ENCODE data around the gene TPRN. TPM values are rescaled to one million over a fixed set of nuclear protein-coding genes. Genes with fewer than 3 reads are reported as not detected.

Gene TPRN
- polyA plus RNA-seq, 1 donor from 2014 or later = 8.1 TPM

- Histone ChIP-seq H3K9me3 (ENCODE audit: low read length) (no peaks in the 10 kb centered on the region), H3K36me3 (ENCODE audit: insufficient read depth, low read length) (no peaks in the 10 kb centered on the region), H3K27me3 (ENCODE audit: insufficient read depth, low read depth, low read length) (no peaks in the 10 kb centered on the region), H3K4me3 (ENCODE audit: low read length) (no peak overlapping the region), H3K4me2 (ENCODE audit: low read length) (no peak overlapping the region), H3F3A (ENCODE audit: insufficient read depth, low read length, poor library complexity, severe bottlenecking) (no peaks in the 10 kb centered on the region), H4K20me1 (ENCODE audit: insufficient read depth) (no peaks in the 10 kb centered on the region), H3K9ac (ENCODE audit: low read length) (no peak overlapping the region), H3K27ac (ENCODE audit: low read length) (no peak overlapping the region), H2AFZ (ENCODE audit: low read depth, low read length) (no peak overlapping the region), H3K79me2 (replicated peaks; ENCODE audit: insufficient read depth, low read length) (no peaks in the 10 kb centered on the region), H3K9me2 (ENCODE audit: insufficient read depth, low read length) (no peaks in the 10 kb centered on the region)
- no peak for TF ChIP-seq TAF1 (IDR thresholded peaks at IDR 0.05; ENCODE audit: low read depth)
- no peak for TF ChIP-seq SMC3 (conservative IDR thresholded peaks at IDR 0.05; ENCODE audit: poor library complexity)
Measured at GRCh38 chr9:137216188-137216965, 15.8 kb upstream of the TPRN start.

DNA sequence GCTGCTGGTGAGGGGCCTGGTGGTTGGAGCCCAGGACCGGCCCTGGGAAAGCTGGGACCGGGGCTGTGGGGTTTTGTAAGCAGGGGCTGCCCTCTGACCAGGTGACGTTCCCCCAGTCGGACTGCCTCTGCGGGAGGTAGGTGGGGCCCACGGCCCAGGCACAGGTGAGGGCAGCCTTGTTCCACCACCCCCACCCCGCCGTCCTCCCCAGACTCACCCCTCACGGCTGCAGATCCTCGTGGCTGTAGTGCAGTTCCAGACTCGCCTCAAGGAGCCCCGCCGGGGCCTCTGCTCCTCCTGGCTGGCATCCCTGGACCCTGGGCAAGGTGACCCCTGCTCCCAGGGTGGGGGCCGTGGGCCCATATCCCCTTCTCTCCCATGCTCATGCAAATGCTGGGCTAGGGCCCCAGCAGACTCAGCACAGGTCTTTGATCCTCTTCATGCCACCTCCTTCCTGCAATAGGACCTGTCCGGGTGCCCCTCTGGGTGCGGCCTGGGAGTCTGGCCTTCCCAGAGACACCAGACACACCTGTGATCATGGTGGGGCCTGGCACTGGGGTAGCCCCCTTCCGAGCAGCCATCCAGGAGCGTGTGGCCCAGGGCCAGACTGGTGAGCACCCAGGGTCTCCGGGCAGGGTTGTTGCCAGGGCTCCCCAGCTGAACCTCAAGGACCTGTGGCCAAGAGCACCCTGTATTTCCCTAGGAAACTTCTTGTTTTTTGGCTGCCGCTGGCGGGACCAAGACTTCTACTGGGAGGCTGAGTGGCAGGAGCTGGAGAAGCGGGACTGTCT, 14.8 kb upstream of the TPRN start:
- no peak overlapping the region for H2AFZ ChIP-seq (ENCODE audit: low read depth, low read length)
- H3K9me2 ChIP-seq (ENCODE audit: insufficient read depth, low read length) = no peaks in the 10 kb centered on the region
- no peaks in the 10 kb centered on the region for H3K79me2 ChIP-seq (replicated peaks; ENCODE audit: insufficient read depth, low read length)
- no peak overlapping the region for H3K27ac ChIP-seq (ENCODE audit: low read length)
- no peaks in the 10 kb centered on the region for H3K27me3 ChIP-seq (ENCODE audit: insufficient read depth, low read depth, low read length)
- H3K9ac ChIP-seq (ENCODE audit: low read length) = no peak overlapping the region
- H4K20me1 ChIP-seq (ENCODE audit: insufficient read depth) = no peaks in the 10 kb centered on the region
- TF ChIP-seq RAD21 (conservative IDR thresholded peaks at IDR 0.05) = no peak
- TF ChIP-seq, protein P1, sequence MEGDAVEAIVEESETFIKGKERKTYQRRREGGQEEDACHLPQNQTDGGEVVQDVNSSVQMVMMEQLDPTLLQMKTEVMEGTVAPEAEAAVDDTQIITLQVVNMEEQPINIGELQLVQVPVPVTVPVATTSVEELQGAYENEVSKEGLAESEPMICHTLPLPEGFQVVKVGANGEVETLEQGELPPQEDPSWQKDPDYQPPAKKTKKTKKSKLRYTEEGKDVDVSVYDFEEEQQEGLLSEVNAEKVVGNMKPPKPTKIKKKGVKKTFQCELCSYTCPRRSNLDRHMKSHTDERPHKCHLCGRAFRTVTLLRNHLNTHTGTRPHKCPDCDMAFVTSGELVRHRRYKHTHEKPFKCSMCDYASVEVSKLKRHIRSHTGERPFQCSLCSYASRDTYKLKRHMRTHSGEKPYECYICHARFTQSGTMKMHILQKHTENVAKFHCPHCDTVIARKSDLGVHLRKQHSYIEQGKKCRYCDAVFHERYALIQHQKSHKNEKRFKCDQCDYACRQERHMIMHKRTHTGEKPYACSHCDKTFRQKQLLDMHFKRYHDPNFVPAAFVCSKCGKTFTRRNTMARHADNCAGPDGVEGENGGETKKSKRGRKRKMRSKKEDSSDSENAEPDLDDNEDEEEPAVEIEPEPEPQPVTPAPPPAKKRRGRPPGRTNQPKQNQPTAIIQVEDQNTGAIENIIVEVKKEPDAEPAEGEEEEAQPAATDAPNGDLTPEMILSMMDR (IDR thresholded peaks at IDR 0.05; ENCODE audit: poor library complexity, severe bottlenecking) = no peak
- H3K4me2 ChIP-seq (ENCODE audit: low read length) = no peak overlapping the region
- no peak overlapping the region for H3K4me3 ChIP-seq (ENCODE audit: low read length)
- no peaks in the 10 kb centered on the region for H3F3A ChIP-seq (ENCODE audit: insufficient read depth, low read length, poor library complexity, severe bottlenecking)
- no peaks in the 10 kb centered on the region for H3K36me3 ChIP-seq (ENCODE audit: insufficient read depth, low read length)
- H3K9me3 ChIP-seq (ENCODE audit: low read length) = no peaks in the 10 kb centered on the region

DNA sequence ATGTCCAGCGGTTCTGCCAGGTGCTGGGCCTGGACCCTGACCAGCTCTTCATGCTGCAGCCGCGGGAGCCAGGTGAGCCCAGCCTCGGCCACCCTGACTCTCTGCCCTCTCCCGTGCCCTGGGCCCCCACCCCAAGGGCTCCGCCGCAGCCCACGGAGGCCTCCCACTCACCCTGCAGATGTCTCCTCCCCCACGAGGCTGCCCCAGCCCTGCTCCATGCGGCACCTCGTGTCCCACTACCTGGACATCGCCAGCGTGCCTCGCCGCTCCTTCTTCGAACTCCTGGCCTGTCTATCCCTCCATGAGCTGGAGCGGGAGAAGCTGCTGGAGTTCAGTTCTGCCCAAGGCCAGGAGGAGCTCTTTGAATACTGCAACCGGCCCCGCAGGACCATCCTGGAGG, 14.1 kb upstream of the TPRN start:
- Histone ChIP-seq H3K27me3 (ENCODE audit: insufficient read depth, low read depth, low read length) (no peaks in the 10 kb centered on the region), H3K4me3 (ENCODE audit: low read length) (no peak overlapping the region), H3K27ac (ENCODE audit: low read length) (no peak overlapping the region), H3K79me2 (replicated peaks; ENCODE audit: insufficient read depth, low read length) (no peaks in the 10 kb centered on the region), H3K9ac (ENCODE audit: low read length) (no peak overlapping the region), H3K9me2 (ENCODE audit: insufficient read depth, low read length) (no peaks in the 10 kb centered on the region), H3K36me3 (ENCODE audit: insufficient read depth, low read length) (no peaks in the 10 kb centered on the region), H3K9me3 (ENCODE audit: low read length) (no peaks in the 10 kb centered on the region), H2AFZ (ENCODE audit: low read depth, low read length) (no peak overlapping the region), H4K20me1 (ENCODE audit: insufficient read depth) (no peaks in the 10 kb centered on the region), H3F3A (ENCODE audit: insufficient read depth, low read length, poor library complexity, severe bottlenecking) (no peaks in the 10 kb centered on the region), H3K4me2 (ENCODE audit: low read length) (no peak overlapping the region)
- TF ChIP-seq RAD21 (conservative IDR thresholded peaks at IDR 0.05) = no peak
- TF ChIP-seq EZH2 (IDR thresholded peaks at IDR 0.05; ENCODE audit: borderline replicate concordance, insufficient read depth, low read length, poor library complexity, severe bottlenecking) = no peak
- TF ChIP-seq TAF1 (IDR thresholded peaks at IDR 0.05; ENCODE audit: low read depth) = no peak
- TF ChIP-seq POLR2AphosphoS5 (IDR thresholded peaks at IDR 0.05) = no peak
- TF ChIP-seq SMC3 (conservative IDR thresholded peaks at IDR 0.05; ENCODE audit: poor library complexity) = no peak
- TF ChIP-seq, protein P2, sequence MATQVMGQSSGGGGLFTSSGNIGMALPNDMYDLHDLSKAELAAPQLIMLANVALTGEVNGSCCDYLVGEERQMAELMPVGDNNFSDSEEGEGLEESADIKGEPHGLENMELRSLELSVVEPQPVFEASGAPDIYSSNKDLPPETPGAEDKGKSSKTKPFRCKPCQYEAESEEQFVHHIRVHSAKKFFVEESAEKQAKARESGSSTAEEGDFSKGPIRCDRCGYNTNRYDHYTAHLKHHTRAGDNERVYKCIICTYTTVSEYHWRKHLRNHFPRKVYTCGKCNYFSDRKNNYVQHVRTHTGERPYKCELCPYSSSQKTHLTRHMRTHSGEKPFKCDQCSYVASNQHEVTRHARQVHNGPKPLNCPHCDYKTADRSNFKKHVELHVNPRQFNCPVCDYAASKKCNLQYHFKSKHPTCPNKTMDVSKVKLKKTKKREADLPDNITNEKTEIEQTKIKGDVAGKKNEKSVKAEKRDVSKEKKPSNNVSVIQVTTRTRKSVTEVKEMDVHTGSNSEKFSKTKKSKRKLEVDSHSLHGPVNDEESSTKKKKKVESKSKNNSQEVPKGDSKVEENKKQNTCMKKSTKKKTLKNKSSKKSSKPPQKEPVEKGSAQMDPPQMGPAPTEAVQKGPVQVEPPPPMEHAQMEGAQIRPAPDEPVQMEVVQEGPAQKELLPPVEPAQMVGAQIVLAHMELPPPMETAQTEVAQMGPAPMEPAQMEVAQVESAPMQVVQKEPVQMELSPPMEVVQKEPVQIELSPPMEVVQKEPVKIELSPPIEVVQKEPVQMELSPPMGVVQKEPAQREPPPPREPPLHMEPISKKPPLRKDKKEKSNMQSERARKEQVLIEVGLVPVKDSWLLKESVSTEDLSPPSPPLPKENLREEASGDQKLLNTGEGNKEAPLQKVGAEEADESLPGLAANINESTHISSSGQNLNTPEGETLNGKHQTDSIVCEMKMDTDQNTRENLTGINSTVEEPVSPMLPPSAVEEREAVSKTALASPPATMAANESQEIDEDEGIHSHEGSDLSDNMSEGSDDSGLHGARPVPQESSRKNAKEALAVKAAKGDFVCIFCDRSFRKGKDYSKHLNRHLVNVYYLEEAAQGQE (IDR thresholded peaks at IDR 0.05; ENCODE audit: borderline replicate concordance) = no peak
- TF ChIP-seq MXI1 (conservative IDR thresholded peaks at IDR 0.05; ENCODE audit: poor library complexity, severe bottlenecking) = no peak
- TF ChIP-seq EP300 (conservative IDR thresholded peaks at IDR 0.05; ENCODE audit: poor library complexity, severe bottlenecking) = no peak
- TF ChIP-seq, protein P1 (IDR thresholded peaks at IDR 0.05; ENCODE audit: poor library complexity, severe bottlenecking) = no peak
